IPS-20b (cell line): ENCODE measurements around the gene COL9A2.

Source experiments
- H3K27ac ChIP-seq: one replicate; pipeline ENCODE4 v1.5.1; 2013; ENCODE audit warnings: low read length
- H3K27me3 ChIP-seq: 2 replicates; pipeline ENCODE4 v1.6.1; 2013; ENCODE audit warnings: mild to moderate bottlenecking, low read length, inconsistent platforms; ENCODE audit not compliant: insufficient read depth
- H3K36me3 ChIP-seq: 2 replicates; pipeline ENCODE4 v1.6.1; 2013; ENCODE audit warnings: low read depth, mild to moderate bottlenecking, inconsistent platforms, low read length, moderate library complexity; ENCODE audit not compliant: insufficient read depth
- H3K4me1 ChIP-seq: 2 replicates; pipeline ENCODE4 v1.6.1; 2013; ENCODE audit warnings: mild to moderate bottlenecking, control low read depth, inconsistent platforms, low read length, moderate library complexity; ENCODE audit not compliant: insufficient read depth
- H3K4me3 ChIP-seq: 2 replicates; pipeline ENCODE4 v1.5.1; 2013; ENCODE audit warnings: mild to moderate bottlenecking, low read length, inconsistent platforms
- H3K9ac ChIP-seq: 2 replicates; pipeline ENCODE4 v1.6.1; 2013; ENCODE audit warnings: low read depth, mild to moderate bottlenecking, inconsistent platforms, low read length, moderate library complexity
- H3K9me3 ChIP-seq: 2 replicates; pipeline ENCODE4 v1.6.1; 2013; ENCODE audit warnings: mild to moderate bottlenecking, low read depth, low read length, inconsistent platforms; ENCODE audit not compliant: insufficient read depth

The COL9A2 gene

GRCh38 chr1:40251456-40251855 is 65.6 kb downstream of the COL9A2 start:
- Histone ChIP-seq H3K9me3 (no peaks in the 10 kb centered on the region), H3K27ac (no peak overlapping the region), H3K36me3 (no peaks in the 10 kb centered on the region), H3K9ac (no peak overlapping the region), H3K4me3 (no peak overlapping the region), H3K27me3 (no peaks in the 10 kb centered on the region), H3K4me1 (peaks cover 1% of the 10 kb centered on the region; the same call in 1 of the 2 replicates)
